GM19240 (cell line): ENCODE data around the gene TPPP2.

Experiments
- DNase-seq: peaks from one replicate; pipeline ENCODE4 v3.0.0; 2011; ENCODE audit warnings: low spot score; ENCODE audit not compliant: insufficient read length

The TPPP2 gene

DNA sequence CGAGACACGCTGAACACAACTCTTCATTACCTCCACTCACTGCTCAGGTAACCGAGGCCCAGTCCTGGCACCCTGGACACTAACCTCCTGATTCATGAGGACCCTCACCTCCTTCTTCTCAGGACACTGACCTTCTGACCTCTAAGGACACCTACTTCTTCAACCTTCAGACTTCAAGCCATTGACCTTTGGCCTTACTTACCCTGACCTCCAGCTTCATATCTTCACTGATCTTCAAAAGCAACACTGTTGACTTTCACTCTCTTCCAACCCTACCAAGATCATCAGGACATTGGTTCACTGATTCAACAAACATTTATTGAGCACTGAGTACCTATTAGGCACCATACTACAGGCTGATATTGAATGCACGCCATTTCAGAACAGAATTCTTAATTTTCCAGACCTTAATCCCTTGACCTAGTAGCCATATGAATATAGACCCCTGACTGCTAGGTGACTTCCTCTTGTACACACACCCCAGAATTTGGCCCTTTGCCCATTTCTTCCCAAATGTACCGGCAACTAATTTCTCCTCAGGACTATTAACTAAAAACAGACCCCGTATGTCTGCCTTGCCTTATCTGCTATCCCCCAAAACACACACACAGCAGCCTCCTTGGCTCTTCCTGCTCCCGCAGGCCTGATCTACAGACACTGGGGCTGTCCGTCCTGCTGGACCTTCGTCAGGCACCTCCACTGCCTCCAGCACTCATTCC lies 45.9 kb downstream of the TPPP2 start:
- no peak for DNase-seq

DNA sequence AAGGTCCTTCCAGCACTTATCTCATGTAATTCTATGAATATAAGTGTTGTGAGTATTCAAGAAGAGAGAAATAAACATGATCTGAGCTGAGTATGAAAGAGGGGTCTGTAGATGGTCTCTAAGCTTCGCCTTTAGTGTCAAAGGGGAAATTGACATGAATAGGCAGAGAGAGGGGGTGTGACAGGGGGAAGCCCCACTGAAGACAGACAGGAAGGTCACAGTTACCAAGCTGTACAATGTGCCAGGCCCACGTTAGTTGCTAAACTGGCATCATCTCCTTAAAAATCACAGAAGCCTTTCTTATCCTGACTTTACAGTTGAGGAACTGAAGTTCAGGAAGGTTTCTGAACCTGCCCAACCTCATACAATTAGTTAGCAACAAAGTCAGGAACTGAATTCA lies 47.7 kb downstream of the TPPP2 start:
- DNase-seq, result no peak

DNA sequence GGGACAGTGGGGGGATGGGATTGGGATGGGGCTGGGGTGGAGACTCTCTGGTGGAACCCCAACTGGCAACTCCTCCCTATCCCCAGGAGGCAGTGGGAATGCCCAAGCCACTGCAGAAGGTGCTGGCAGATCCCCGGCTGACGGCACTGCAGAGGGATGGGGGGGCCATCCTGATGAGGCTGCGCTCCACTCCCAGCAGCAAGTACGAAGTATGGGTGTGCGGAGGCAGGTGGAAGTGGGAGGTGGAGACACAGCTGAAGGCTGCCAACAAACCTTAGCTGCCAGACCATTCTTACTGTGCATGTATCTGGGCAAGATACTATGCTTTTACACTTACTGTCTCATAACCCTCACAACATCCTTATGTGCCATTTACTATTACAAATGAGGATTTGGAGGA lies 48.3 kb downstream of the TPPP2 start:
- DNase-seq, result no peak

DNA sequence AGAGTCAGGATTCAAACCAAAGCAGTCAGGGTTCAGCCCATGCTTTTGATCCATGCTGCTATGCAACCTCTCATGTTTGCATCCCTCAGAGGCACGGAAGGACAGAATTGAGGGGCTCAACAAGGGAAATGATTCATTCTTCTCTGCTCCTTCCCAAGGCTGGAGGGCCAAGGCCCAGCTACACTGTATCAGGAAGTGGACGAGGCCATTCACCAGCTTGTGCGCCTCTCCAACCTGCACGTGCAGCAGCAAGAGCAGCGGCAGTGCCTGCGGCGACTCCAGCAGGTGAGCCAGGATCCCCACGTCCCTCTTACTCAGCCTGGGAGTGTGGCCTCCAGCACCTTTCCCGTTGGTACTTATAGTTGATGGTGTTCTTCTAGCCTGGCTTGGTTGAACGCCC lies 48.7 kb downstream of the TPPP2 start:
- no peak for DNase-seq

DNA sequence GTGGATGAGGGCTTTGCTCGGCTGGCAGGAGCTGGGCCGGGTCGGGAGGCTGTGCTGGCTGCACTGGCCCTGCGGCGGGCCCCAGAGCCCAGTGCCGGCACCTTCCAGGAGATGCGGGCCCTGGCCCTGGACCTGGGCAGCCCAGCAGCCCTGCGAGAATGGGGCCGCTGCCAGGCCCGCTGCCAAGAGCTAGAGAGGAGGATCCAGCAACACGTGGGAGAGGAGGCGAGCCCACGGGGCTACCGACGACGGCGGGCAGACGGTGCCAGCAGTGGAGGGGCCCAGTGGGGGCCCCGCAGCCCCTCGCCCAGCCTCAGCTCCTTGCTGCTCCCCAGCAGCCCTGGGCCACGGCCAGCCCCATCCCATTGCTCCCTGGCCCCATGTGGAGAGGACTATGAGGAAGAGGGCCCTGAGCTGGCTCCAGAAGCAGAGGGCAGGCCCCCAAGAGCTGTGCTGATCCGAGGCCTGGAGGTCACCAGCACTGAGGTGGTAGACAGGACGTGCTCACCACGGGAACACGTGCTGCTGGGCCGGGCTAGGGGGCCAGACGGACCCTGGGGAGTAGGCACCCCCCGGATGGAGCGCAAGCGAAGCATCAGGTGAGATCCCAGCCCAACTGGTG lies 51.6 kb downstream of the TPPP2 start:
- DNase-seq, result no peak
